GM19468 (cell line): ENCODE measurements around the gene APOBEC2.

Source experiments
- ATAC-seq: cut with Tn5 transposase; IDR thresholded peaks from one replicate; pipeline ENCODE4 v1.9.1; 2021; ENCODE audit warnings: mild to moderate bottlenecking, moderate library complexity, moderate number of reproducible peaks; ENCODE audit not compliant: unreplicated experiment; ENCODE audit errors: extremely low read depth

Gene APOBEC2

DNA sequence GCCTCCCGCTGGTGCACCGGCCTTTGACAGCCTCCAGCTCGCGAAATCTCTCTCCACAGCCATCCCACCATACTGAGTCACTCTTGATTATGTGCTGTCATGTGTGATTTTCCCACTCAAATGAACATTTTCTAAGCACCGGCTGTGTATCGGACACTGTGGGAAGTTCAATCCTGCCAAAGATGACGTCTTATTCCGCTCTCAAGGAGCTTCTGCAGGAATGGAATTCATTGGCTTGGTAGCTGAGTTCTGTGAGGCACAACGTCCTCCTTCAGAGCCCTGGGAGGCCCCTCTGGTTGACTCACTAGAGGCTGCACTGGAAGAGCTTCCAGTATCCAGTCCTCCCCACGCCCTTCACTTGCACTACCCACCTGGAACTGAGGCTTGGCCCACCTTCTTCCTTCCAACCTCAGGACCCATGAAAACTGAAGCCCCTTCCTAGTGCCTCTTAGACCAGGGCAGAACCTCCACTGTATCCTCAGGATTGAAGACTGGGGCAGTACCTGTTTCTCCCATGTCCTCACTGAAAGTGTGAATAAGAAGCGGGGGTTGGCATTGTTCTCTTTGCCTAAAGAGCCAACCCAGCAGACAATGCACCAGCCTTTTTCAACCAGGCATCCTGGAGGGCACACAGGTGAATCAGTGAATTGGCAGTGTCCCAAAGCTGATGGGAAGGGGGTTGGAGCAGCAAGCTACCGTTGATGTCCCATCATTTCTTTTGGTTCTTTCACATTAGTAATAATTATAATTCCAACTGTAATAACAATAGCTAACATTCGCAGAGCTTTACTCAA is 15.7 kb upstream of the APOBEC2 start:
- no peak for ATAC-seq

DNA sequence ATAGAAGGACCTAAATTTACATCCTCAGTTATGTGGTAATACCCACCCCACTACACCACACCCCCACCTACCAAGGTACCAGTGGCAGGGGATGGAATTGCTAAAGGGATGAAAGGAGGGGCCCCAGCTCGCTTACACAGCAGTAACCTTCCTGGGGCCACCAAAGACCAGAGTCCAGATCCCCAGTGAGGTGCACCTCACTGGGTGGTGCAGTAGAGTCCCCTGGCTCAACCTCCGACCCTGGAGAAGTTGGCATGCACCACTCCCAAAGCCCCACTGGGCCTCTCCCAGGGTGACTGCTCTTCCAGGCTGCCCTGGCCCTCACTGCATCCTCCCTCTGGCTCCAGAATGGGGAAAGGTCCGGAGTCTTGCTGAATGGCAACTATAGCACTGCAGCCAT is 14.8 kb upstream of the APOBEC2 start:
- no peak for ATAC-seq

DNA sequence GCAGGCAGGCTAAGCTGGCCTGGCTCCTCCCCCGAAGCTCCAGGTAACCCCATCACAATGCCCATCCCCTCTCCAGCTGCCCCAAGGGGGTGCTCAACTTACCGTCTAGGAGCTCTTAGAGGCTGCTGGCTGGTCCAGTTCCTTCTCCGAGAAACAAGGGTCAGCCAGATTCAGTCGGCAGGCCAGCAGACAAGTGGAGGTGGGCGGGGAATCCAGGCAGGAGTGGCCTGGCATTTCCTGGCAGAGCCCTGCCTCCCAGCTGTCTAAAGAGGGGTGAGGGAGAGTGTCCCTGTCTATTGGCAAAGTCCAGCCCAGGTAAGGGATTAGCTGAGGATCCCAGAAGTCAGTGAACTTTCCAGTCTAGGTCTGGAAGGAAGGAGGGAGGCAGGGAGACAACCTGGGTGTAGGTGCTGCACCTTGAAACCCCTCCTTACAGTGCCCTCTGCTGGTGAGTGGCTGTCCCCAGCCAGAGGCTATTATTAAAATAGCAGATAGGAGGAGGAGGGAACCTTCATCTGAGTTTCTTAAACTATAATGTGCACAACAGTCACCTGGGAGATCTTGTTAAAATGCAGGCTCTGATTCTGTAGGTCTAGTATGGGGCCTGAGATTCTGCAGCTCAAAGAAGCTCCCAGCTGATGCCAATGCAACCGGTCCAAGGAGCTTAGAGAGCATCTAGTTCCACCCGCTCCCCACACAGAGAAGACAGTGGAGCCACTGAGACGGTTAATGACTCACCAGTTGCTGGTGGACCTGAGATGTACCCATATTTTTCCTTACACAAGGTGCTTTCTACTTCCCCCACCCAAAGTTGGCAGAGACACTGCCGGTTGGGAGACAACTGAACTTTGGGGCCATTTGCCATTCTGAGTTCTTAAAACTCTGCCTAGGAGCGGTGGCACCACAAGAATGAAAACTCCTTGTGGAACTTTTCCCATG is 13.7 kb upstream of the APOBEC2 start, which contains the start of gene UNC5CL:
Gene UNC5CL, minus strand, starts transcription at position 162 of the 939 bp plus-strand sequence. CDS start 4,147 bp downstream, outside the sequence.
- ATAC-seq, result no peak

DNA sequence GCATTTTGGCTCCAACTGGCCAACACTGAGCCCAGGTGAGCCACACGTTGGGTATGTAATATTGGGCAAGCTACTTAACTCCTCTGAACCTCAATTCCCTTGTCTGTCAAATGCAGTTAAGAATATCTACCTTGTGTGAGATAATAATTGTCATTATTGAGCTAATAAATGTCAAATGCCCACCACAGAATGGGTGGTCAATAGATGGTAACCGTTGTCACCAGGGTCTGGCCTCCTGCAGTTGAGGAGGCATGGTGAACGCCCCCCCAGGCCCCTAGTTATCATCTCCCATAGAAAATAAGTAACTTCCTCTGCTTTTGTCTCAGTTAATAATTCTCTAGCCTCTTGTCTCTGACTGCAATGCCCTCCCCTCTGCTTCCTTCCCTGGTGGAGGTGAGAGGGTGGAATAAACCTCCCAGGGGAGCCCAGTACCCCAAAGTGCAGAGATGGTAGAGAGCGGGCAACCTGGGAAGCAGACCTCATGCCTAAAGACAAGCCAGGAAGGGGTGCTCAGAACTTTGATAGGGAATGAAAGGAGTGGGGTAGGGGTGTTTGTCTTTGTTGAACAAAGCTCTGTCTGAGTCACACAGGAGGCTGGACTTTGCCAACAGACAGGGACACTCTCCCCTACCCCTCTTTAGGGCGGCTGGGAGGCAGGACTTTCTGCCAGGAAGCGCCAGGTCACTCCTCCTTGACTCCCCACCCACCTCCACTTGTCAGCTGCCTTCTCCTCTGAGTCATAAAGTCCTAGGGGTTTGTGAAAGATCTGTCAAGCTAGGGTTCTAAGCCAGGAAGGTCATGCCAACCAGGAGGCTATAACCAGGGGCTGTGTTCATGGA is 12.7 kb upstream of the APOBEC2 start:
- ATAC-seq, result no peak

GRCh38 chr6:41040940-41041536 is 12.0 kb upstream of the APOBEC2 start:
- ATAC-seq, result no peak

DNA sequence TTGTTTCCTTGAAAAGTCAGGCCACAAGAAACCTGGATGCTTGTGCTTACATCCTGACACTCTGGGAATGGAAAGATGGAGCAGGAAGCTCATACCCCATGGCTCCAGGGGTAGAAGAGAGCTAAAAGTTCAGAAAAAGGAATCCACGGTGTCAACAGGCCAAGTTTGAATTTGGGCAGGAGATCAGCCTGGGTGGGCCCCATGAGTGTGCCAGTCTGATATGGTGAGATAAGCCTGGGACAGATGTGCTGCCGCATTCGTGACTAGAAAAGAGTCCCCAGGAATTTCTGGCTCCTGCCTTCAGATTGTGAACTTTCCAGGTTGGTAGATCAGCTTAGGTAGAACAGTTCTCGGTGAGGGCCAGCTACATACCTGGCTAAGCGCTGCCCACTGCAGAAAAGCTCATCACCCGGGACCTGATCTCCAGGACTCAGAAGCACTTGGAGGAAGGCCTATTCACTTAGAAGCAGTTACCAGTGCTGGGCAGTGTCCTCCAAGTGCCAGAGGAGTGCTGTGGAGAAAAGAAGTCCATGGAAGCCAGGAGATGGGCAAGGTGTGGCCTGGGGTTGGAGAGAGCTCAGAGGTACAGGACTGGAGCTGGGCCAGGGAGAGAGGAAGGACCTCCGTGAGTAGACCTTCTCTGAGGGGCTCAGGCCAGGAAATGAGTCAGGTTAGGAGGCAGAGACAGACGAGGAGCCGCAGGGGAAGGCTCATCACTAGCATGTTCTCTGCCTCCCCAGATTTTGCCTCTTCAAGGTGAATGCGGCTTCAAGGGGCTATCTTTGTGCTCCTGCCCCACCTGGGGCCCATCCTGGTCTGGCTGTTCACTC is 10.6 kb upstream of the APOBEC2 start, which contains the start of gene TSPO2:
Gene TSPO2, plus strand, starts transcription at position 242 of the 830 bp plus-strand sequence. Its CDS starts 519 bp downstream, at position 761.
- ATAC-seq, result no peak

GRCh38 chr6:41043151-41043550 is 9.9 kb upstream of the APOBEC2 start:
- no peak for ATAC-seq

- no peak for ATAC-seq
Measured at GRCh38 chr6:41045664-41046063, 7.3 kb upstream of the APOBEC2 start.

DNA sequence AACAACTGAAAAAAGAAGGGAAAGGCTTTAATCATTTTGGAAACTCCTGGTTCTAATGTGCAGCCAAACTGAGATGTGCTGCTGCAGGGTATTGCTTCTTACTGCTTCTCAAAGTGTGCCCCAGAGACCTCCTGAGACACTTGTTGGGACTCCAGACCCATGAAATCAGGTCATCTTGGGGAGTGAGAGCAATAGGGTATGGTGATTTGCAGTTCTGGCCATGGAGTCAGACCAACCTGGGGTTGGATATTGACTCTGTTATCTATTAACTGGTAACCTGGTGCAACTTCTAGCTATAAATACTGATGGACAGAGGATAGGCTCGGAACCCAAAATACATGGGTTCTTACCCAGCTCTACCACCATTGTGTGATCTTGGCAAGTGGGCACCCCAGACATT is 6.9 kb upstream of the APOBEC2 start:
- ATAC-seq, result no peak

GRCh38 chr6:41047306-41047705 is 5.7 kb upstream of the APOBEC2 start:
- no peak for ATAC-seq

DNA sequence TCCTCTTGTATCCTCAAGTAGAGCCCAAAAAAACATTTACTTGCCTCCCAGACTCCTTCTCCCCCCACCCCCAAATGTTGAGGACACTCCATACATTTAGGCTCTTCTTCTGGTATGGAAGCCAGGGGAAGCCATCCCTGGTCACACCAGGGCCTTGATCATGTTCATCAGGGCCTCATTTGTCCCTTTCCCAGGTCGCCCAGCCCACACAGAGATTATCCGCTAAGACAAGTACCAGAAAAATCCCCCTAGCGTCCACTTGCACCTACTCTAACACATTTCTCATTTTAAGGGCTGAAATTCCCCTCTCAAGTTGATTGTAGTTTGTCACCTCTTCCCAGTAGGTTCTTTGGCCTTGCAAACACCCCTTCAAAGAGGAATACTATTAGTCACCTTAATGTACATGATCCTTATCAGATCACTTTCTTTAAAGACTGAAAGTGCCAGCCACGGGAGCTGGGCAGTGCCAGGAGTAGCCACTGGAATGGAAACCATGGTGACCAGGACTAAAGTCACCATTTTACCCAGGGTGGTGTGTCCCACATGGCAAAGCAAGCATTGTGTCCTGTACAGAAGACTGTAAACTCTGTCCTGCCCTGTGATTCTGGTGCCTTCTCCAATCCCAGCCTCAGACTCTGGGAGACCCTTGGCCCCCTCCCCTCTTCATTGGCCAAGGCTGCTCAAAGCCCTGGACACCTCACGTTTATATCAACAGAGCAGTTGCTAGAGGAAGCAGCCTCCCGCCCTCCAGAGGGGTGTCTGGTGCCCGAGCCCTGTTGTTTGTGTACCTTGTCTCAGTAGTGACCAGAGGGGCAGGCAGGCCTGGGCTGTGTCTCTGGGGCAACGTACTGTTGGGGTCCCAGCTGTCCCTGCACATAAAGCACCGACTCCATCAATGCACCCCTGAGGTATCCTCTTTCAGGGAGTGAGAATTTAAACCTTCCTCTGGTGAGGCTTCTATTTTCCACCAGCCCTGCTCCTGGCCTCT is 5.0 kb upstream of the APOBEC2 start:
- ATAC-seq, result no peak

DNA sequence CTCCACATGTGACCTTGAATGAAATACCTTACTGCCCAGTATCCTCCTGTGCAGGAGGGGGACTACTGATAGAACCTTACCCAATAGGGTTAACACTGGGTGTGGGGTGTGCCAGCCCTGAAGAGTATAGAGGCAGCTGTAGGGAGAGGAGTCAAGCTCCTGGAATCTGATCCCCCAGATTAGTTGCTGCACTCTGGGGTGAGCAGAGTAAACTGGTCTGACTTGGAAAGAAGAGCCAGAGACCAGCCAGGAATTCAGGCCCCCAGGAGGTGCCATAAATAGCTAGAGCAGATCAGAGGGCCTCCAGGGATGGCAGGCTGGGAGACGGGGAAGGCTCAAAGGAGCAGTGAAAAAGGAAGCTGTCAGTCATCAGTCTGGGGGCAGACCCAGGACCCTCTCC is 3.5 kb upstream of the APOBEC2 start:
- no peak for ATAC-seq

DNA sequence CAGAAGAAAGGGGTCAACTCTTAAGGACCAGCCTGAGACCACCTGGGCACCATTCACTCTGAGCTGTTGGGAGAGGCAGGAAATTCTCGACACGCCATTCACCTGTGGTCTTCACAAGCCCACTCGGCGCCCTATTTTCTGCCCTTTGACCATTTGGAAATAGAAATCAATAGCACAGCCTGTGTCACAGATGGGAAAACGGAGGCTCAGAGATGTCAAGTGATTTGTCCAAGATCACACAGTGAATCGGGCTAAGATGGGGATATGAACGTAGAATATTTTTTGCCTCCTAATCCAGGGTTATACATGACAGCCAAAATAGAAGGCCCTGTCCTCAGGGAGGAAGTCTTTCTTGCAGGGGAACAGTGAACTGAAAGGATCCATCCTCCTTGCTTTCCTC is 3.0 kb upstream of the APOBEC2 start:
- no peak for ATAC-seq

- ATAC-seq, result no peak
Measured at GRCh38 chr6:41050536-41050935, 2.5 kb upstream of the APOBEC2 start.

DNA sequence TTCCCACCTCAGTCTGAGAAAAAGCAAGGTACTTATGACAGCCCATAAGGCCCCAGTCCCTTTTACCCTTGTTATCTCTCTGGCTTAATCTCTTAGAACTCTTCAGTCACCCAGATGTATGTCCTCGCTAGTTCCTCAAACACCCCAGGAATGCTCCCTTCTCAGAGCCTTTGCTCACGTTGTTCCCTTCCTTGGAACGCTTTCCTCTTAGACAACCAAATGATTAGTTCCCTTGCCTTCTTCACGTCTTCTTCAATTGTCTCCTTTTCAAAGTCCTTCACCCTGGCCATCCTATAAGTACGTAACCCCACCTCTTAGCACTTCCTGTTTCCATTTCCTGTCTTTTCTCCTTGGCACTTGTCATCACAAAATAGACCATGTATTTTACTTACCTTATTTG is 1.1 kb upstream of the APOBEC2 start:
- ATAC-seq, result no peak

DNA sequence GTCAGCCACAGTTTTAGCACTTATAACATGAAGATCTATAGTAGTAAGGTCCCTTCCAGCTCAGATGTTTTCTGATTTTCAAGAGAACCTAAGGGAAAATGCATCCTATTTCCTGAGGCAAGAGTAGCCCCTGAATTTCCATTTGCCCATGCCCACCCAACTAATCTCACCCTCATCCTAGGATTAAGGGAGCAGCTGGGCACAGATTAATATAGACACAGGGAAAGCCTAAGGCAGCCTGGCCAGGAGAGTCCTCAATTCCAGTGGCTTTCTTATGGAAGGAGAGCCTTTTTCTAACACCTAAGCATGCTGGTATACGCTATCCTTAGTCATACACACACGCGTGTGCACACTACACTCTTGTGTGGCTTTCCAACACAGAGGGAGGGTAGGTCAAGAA is 1.5 kb downstream of the APOBEC2 start:
- ATAC-seq, result no peak

DNA sequence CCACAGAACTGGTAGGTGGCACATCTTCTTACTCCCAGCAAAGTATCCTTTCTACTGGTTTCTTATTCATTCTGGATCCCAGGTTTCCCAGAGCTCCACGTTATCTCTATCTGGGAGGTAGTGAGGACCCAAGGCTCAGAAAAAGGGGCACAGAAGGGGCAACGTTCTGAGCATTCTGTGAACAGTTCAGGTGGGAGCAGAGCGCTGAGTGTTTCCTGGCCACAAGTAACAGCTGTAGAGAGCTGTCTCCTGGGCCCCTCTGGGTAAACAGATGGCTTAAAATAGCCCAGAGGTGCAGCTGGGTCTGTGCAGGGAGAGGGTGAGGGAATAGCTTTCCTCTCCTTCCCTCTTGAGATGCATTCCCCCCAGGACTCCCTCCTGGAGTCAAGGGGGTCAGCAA is 2.1 kb downstream of the APOBEC2 start:
- no peak for ATAC-seq
